WI38 (cell line): ENCODE data around the gene ABLIM1.

Experiments
- H3K4me3 ChIP-seq: 2 replicates; pipeline ENCODE4 v1.5.1; 2011; ENCODE audit warnings: low read depth, mild to moderate bottlenecking, control low read depth, low read length
- TF ChIP-seq, protein P1 (sequence below): IDR thresholded peaks from 2 replicates; pipeline ENCODE4 v1.5.1; 2012; ENCODE audit warnings: low read depth, mild to moderate bottlenecking, control low read depth, low read length

The ABLIM1 gene

DNA sequence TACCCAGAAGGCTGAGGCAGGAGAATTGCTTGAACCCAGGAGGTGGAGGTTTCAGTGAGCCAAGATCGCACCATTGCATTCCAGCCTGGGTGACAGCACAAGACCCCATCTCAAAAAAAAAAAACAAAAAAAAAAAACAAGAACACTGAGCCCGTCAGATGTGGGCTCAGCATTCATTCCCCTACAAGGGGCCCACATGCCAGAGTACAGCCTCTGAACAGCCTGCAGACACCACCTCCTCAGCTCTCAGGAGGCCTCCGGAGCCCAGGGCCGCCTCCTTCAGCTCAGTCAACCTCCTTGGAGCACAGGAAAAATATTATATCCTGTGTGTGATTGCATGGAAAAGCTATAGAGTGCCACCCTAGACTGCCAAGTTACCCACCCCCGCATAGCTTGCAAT is 112.3 kb downstream of the ABLIM1 start:
- TF ChIP-seq, protein P1, sequence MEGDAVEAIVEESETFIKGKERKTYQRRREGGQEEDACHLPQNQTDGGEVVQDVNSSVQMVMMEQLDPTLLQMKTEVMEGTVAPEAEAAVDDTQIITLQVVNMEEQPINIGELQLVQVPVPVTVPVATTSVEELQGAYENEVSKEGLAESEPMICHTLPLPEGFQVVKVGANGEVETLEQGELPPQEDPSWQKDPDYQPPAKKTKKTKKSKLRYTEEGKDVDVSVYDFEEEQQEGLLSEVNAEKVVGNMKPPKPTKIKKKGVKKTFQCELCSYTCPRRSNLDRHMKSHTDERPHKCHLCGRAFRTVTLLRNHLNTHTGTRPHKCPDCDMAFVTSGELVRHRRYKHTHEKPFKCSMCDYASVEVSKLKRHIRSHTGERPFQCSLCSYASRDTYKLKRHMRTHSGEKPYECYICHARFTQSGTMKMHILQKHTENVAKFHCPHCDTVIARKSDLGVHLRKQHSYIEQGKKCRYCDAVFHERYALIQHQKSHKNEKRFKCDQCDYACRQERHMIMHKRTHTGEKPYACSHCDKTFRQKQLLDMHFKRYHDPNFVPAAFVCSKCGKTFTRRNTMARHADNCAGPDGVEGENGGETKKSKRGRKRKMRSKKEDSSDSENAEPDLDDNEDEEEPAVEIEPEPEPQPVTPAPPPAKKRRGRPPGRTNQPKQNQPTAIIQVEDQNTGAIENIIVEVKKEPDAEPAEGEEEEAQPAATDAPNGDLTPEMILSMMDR, result no peak
- H3K4me3 ChIP-seq, result no peak overlapping the region

DNA sequence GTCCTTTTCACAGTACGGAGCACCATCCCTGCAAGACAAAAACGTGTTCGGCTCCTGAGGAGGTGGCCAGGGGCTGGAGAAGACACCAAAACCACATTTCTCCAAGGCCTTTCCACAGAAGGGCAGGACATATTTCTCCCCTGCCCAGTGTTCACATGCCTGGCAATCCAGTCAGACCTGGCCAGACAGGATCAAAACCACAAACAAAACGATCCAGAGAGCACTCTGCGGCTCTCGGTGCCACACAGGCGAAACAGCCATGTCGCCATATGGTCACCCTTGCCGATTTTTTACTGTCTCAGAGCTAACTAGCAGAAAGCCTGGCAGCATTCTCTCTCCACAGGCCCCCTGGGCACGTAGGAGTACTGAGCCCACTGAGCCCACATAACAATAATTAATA is 113.0 kb downstream of the ABLIM1 start:
- TF ChIP-seq, protein P1, result no peak
- no peak overlapping the region for H3K4me3 ChIP-seq

DNA sequence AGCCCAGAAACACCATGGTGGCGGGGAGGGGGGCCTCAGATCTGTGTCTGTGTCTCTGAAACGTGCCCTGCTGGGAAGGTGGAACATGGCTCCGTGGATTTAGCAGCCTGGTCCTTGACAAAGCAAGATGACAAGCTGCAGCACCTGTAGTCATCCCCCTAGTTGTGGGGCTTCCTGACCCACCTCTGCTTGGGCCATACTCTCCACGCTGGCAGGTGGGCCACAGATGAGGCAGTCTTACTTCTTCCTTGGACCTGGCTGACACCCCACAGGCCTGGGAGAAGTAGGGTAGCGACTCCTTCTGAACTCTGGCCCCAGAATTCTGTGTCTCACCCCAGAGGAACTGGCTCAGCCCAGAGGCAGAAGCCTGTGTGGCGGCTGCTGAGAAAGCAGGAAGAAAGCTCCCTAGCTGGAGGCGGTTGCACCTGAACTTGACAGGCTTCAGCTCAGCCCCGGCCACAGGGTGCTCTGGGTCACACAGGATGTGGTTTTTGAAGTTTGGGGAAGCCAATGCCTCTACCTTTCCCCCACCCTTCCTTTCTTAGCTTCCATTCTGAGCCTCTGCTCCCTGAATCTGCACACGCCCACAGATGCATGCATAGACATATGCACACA is 113.9 kb downstream of the ABLIM1 start:
- TF ChIP-seq, protein P1, result no peak

DNA sequence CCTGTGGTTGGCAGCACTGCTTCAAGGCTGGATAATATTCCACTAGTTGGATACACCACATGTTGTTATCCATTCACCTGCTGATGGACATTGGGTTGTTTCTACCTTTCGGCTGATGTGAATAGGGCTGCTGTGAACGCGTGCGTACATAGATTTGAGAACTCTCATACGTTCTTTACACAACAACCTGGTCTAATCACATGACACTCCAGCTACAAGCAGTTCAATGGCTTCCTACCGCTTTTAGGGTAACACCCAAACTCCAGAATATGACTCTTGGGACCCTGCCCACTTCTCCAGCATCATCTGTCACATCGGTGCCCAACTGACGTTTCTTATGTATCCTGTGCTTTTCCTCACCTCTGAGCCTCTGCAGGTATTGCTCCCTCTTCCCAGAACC is 114.6 kb downstream of the ABLIM1 start:
- TF ChIP-seq, protein P1, result no peak
- no peak overlapping the region for H3K4me3 ChIP-seq

More for the DNA sequence above, 113.9 kb downstream of the ABLIM1 start:
- H3K4me3 ChIP-seq, result no peak overlapping the region

DNA sequence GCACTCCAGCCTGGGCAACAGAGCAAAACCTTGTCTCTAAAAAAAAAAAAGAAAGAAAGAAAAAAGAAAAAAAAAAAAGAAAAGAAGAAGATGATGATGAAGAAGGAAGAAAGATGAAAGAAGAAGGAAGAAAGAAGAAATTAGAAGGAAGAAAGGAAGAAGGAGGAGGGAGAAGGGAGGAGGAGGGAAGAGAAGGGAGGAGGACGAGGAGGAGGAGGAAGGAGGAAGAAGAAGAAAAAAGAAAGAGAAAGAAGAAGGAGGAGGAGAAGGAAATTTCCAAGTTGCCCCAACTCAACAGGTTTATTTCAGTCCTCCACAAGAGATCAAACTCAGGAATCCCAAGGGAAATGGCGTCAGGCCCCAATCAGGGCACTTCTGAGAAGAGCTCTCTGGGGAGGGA is 115.7 kb downstream of the ABLIM1 start:
- H3K4me3 ChIP-seq, result no peak overlapping the region
- TF ChIP-seq, protein P1, result no peak

DNA sequence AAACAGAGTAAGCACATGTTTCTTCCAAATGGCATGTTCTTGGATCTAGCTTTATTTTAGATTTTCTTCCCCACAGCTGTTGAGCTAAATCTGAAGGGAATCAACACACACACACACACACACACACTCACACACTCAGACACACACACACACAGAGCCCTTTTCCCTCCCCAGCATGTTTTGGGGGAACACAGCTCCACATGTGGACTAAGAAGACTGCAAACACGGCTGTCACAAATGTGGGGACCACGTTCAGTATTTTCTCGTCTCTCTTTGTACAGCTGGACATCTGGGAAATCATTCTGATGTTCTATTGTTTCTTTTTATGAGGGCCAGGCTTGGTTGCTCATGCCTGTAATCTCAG is 116.3 kb downstream of the ABLIM1 start:
- TF ChIP-seq, protein P1, result no peak
- no peak overlapping the region for H3K4me3 ChIP-seq

DNA sequence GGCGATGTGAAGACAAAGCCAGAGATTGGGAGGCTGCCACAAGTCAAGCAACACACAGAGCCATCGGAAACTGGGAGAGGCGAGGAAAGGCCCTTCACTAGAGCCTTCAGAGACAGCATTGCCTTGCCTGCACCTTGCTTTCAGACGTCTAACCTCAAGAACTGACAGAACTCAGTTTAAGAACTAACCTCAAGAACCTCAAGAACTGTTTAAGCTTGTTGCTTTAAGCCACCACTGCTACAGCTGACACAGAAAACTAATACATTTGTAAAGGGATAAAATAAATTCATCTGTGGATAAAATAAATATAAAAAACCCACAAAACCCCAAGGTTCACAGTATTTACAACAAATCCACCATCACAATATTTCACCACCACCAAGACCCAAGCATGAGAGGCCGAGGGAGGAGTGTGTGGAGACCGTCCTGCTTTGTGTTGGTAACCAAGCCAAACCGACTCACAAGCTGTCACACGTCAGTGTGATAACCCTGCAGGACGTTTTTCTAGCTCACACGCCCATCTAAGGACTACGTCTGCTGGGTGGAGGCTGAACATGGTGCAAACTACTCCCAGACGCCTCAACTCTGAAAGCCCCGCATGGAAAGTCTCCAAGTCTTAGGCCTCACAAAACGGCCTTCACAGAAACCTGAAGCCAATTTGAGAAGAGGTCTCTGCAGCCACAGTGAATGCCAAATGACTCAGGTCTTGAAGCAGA is 116.8 kb downstream of the ABLIM1 start:
- H3K4me3 ChIP-seq, result no peak overlapping the region
- TF ChIP-seq, protein P1, result no peak
